SK-N-MC (cell line): ENCODE data around the gene PEDS1.
A peak's percentile ranks its signal among the peaks of the same experiment; 100 is the strongest.

Source experiments
- DNase-seq: peaks from one replicate; pipeline ENCODE4 v3.0.0-alpha.2; 2011; ENCODE audit warnings: low read depth, low spot score
- H3K27ac ChIP-seq: fragments of 200-600 bp; sonication (generic); 2 replicates; pipeline ENCODE4 v1.5.1; 2016; ENCODE audit warnings: mixed run types
- H3K36me3 ChIP-seq: fragments of 200-600 bp; sonication (generic); 2 replicates; pipeline ENCODE4 v1.6.1; 2017; ENCODE audit warnings: antibody characterized with exemption, low read length, mixed read lengths; ENCODE audit not compliant: insufficient read depth
- H3K4me3 ChIP-seq: fragments of 200-600 bp; sonication (generic); 2 replicates; pipeline ENCODE4 v1.5.1; 2016
- H3K9ac ChIP-seq: fragments of 200-600 bp; sonication (generic); 2 replicates; pipeline ENCODE4 v1.8.0; 2017; ENCODE audit warnings: mixed run types, mixed read lengths; ENCODE audit not compliant: insufficient read length
- H3K9me3 ChIP-seq: fragments of 200-600 bp; sonication (generic); 2 replicates; pipeline ENCODE4 v1.6.1; 2017; ENCODE audit warnings: low read depth, mild to moderate bottlenecking, antibody characterized with exemption, low read length, moderate library complexity, mixed read lengths
- EZH2 ChIP-seq: fragments of 200-600 bp; sonication (generic); IDR thresholded peaks from one replicate; pipeline ENCODE4 v1.6.1; 2017; ENCODE audit warnings: antibody characterized with exemption
- FOXP2 ChIP-seq: optimal IDR thresholded peaks from 2 replicates; pipeline ENCODE3; 2011; ENCODE audit warnings: mild to moderate bottlenecking, moderate library complexity; ENCODE audit not compliant: insufficient read depth; ENCODE audit errors: extremely low read length, control extremely low read depth
- POLR2AphosphoS5 ChIP-seq: IDR thresholded peaks from 2 replicates; pipeline ENCODE4 v1.6.1; 2012; ENCODE audit warnings: mild to moderate bottlenecking, low read depth, low read length, borderline replicate concordance

The PEDS1 gene

DNA sequence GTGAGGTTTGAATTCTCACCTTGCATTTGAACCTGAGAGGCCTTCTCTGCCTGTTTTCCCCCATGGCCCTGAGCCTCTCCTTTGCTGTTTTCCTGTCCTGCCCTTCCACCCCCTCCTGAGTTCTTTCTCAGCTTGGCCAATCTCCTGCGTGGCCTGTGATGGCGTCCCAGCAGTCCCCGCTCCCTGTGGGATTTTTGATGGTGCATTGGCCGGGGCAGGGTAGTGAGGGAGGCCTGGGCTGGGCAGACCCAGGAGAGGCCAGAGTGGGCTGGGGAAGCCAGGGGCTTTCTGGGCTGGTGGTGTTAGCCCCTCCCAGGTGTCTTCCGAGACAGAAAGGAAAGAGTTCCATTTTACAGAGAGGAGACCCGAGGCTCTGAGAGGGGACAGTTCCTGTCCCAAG lies 43.4 kb upstream of the PEDS1 start:
- H3K9me3 ChIP-seq, result no peaks in the 10 kb centered on the region
- no peak for DNase-seq
- H3K9ac ChIP-seq, result no peak overlapping the region
- TF ChIP-seq EZH2 (no peak), FOXP2 (no peak), POLR2AphosphoS5 (no peak)
- H3K36me3 ChIP-seq, result peaks cover 24% of the 10 kb centered on the region
- H3K27ac ChIP-seq, result no peak overlapping the region
- no peak overlapping the region for H3K4me3 ChIP-seq

DNA sequence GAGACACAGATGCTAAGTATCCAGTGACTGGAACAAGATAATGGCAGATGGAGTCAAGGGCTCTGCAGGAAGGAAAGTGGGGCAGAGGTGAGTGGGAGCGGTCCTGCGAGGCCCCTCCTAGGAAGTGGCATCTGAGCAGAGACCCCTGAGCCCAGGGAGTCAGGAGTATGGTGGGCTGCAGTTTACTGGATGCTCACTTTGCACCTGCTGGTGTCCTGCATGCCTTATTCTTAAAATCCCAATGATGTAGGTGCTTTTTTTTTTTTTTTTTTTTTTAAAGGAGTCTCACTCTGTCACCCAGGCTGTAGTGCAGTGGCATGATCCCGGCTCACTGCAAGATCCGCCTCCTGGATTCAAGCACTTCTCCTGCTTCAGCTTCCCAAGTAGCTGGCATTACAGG lies 42.7 kb upstream of the PEDS1 start:
- no peak for DNase-seq
- TF ChIP-seq EZH2 (no peak), POLR2AphosphoS5 (no peak), FOXP2 (no peak)
- Histone ChIP-seq H3K4me3 (no peak overlapping the region), H3K9me3 (no peaks in the 10 kb centered on the region), H3K9ac (no peak overlapping the region), H3K27ac (peak overlapping the region; percentile 97), H3K36me3 (peaks cover 27% of the 10 kb centered on the region)

DNA sequence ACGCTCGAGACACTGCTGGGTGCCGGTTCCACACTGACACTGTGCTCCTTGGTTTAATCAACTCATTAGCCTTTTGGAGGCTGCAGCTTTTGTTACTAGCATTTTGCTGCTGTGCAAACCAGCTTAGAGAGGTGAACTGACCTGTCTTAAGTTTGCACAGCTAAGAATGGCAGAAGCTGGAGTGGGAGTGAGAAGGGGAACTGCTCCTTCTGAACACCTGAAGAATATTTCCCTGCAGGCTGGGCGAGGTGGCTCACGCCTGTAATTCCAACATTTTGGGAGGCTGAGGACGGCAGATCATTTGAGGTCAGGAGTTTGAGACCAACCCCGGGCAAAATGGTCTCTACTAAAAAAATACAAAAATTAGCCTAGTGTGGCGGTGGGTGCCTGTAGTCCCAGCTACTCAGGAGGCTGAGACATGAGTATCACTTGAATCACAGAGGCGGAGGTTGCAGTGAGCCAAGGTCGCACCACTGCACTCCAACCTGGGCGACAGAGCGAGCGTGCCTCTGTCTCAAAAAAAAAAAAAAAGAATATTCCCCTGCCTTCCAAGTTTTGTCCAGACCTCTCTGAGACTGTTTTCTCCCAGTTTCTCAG lies 42.1 kb upstream of the PEDS1 start:
- Histone ChIP-seq H3K27ac (peak overlapping the region; percentile 97), H3K36me3 (peaks cover 27% of the 10 kb centered on the region), H3K9ac (no peak overlapping the region), H3K9me3 (no peaks in the 10 kb centered on the region), H3K4me3 (no peak overlapping the region)
- no peak for DNase-seq
- no peak for TF ChIP-seq EZH2
- TF ChIP-seq POLR2AphosphoS5, result no peak; the same call in 1 of the 2 replicates
- TF ChIP-seq FOXP2, result no peak

DNA sequence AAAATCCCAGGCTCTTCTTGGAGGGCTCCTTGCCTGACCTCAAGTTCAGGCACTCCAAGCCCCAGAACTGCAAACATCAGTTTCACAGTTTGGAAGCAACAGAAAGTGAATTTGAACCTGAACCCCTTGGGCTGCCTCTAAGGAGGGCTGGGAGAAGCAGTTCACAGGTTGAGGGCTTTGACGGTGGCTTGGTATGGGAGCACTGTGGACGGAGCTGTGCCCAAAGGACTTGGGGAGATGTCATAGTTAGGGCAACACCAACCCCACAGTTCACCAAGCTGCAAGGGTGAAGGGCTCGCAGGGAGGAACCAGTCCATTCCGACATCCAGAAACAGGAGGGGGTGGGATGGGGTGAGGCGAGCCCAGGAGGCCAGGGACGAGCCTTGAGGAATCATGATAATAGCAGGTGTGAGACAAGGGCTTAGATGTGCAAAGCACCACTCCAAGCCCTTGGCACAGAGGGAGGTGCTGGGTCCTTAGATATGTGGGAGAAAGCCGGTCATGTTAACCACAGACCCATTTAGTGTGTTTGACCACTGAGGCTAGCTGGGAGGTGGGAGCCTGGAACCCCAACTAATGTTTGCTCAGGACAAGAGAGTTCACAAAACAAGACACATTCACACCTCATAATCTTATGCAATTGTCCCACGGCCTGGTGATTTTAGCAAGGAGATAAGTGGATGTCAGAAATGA lies 41.5 kb upstream of the PEDS1 start:
- TF ChIP-seq FOXP2 (no peak), POLR2AphosphoS5 (peak; percentile 62), EZH2 (no peak)
- H3K27ac ChIP-seq, result peak overlapping the region; percentile 97
- no peak for DNase-seq
- H3K36me3 ChIP-seq, result peaks cover 27% of the 10 kb centered on the region
- no peaks in the 10 kb centered on the region for H3K9me3 ChIP-seq
- H3K4me3 ChIP-seq, result peak overlapping the region; percentile 78; the same call in 1 of the 2 replicates
- H3K9ac ChIP-seq, result no peak overlapping the region

DNA sequence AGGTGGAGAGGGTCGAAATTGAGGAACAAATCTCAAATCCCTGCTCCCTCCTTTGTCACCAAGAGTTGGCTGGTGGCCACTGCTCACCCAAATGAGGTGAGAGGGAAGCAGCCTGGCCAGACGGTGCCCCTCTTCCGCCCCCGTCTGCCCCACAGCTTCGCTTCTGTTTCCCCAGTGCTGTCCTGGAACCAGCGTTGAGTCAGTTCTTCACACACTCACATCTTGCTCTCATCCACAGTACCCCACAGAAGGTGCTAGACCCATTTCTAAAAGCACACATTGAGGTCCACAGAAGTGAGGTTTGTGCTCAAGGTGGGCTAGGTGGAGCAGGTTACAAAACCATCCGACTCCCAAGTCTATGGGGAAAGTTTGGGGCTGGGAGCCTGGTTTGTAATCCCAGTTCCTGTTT lies 40.9 kb upstream of the PEDS1 start:
- peak overlapping the region; percentile 97 for H3K27ac ChIP-seq
- peaks cover 27% of the 10 kb centered on the region for H3K36me3 ChIP-seq
- DNase-seq, result no peak
- no peaks in the 10 kb centered on the region for H3K9me3 ChIP-seq
- H3K9ac ChIP-seq, result peak overlapping the region; percentile 99
- H3K4me3 ChIP-seq, result peak overlapping the region; percentile 78
- no peak for TF ChIP-seq FOXP2
- TF ChIP-seq POLR2AphosphoS5, result no peak
- no peak for TF ChIP-seq EZH2

DNA sequence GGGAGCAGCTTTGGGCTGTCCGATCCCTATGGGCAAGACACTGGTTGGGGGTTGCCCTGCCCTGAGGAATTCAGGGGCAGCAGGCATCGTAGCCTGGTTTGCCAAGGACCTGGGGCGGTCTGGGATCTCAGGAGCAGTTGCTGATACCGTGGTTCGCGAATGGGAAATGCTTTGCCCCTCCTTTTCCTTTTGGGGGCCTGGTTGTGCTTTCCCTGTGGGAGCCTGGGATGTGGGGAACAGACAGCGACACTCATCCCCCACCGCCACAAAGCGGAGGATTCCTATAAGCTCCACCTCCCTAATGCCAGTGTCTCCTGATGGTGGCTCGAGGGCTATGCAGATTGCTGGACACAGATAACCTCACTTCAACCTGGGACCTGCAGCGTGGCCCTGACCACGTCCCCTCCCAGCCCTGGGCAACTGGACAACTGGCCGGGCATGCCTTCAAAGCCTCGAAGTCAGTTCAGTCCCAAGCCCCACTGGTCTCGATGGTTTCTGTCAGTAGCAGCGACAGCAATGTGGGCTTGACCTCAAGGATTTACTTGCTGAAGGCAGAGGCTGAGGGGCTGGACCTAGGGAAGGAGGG lies 40.4 kb upstream of the PEDS1 start:
- peak overlapping the region; percentile 99 for H3K9ac ChIP-seq

DNA sequence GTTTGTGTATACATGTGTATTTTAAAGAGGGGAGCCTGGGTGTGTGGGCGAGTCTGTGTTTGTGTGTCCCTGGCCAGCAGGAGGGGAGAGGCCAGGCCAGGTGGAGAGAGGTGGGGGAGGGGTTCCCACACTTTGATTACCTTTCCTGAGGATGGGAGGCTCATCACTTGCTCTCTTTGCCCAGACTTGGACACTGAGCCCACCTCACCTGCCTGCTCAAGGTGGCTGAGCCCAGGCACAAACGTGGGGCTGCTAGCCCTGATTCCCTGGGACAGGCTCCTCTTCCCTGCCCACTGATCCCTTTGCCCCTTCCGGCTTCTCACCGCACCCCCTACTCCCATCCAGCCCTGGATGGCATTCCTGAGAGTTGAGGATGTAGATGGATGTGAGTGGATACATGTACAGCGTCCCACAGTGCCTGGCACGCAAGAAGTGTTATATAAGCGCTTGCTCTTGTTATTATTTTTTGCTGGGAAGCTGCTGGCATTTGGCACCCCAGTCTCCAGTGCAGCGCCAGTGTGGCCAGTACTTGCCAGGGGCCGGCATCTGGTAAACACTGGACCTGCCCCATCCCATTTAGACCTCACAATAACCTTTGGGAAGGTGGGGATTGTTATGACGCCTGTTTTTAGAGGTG lies 39.8 kb upstream of the PEDS1 start:
- H3K4me3 ChIP-seq, result peak overlapping the region; percentile 78
- H3K9ac ChIP-seq, result peak overlapping the region; percentile 99
- H3K27ac ChIP-seq, result peak overlapping the region; percentile 97
- no peaks in the 10 kb centered on the region for H3K9me3 ChIP-seq
- TF ChIP-seq FOXP2 (no peak), POLR2AphosphoS5 (no peak), EZH2 (no peak)
- peaks cover 27% of the 10 kb centered on the region for H3K36me3 ChIP-seq
- no peak for DNase-seq

More for the DNA sequence above, 40.4 kb upstream of the PEDS1 start:
- H3K9me3 ChIP-seq, result no peaks in the 10 kb centered on the region
- H3K36me3 ChIP-seq, result peaks cover 27% of the 10 kb centered on the region
- H3K27ac ChIP-seq, result peak overlapping the region; percentile 97
- H3K4me3 ChIP-seq, result peak overlapping the region; percentile 78
- DNase-seq, result no peak
- TF ChIP-seq FOXP2 (no peak), POLR2AphosphoS5 (no peak; the same call in 1 of the 2 replicates)
